A673 (cell line): Measurements from ENCODE around the gene FOXK1. TPM values are rescaled to one million over a fixed set of nuclear protein-coding genes. Genes with fewer than 3 reads are reported as not detected.

Experiments
- BruUV-seq: library from RNA; stranded (reverse); fragments of 400-500 nt; replicated peaks from 2 replicates; lab custom pipeline; 2021; lab: Mats Ljungman, UMichigan
- CTCF ChIA-PET: fragments of 300-600 bp; sonication (Branson Sonifier 250); formaldehyde crosslinking; loops from one replicate; lab custom pipeline; 2022; ENCODE audit warnings: antibody characterized with exemption; lab: Charles Lee
- POLR2A ChIA-PET: fragments of 300-600 bp; sonication (Branson Sonifier 250); formaldehyde crosslinking; loops from one replicate; lab custom pipeline; 2022; ENCODE audit warnings: antibody characterized with exemption; ENCODE audit not compliant: low non-redundant PET; lab: Charles Lee
- DNase-seq: peaks from one replicate; pipeline ENCODE4 v3.0.0-alpha.2; 2015; ENCODE audit warnings: low spot score
- H3K27ac ChIP-seq: fragments of 200-600 bp; sonication (generic); 2 replicates; pipeline ENCODE4 v1.5.1; 2016; ENCODE audit warnings: mixed run types, low read depth, mild to moderate bottlenecking, mixed read lengths, antibody characterized with exemption, low read length; ENCODE audit not compliant: poor library complexity, severe bottlenecking
- H3K27me3 ChIP-seq: fragments of 200-600 bp; sonication (generic); replicated peaks from 2 replicates; pipeline ENCODE4 v1.6.1; 2017; ENCODE audit warnings: mixed run types, low read depth, mild to moderate bottlenecking, mixed read lengths, antibody characterized with exemption, low read length; ENCODE audit not compliant: insufficient read depth, poor library complexity
- H3K36me3 ChIP-seq: fragments of 200-600 bp; sonication (generic); 2 replicates; pipeline ENCODE4 v1.6.1; 2016; ENCODE audit warnings: mixed run types, mild to moderate bottlenecking, mixed read lengths, antibody characterized with exemption, low read length; ENCODE audit not compliant: insufficient read depth, poor library complexity, severe bottlenecking
- H3K4me1 ChIP-seq: fragments of 200-600 bp; sonication (generic); 2 replicates; pipeline ENCODE4 v1.6.1; 2017; ENCODE audit warnings: mixed run types, mild to moderate bottlenecking, mixed read lengths, antibody characterized with exemption, low read length; ENCODE audit not compliant: insufficient read depth, poor library complexity, severe bottlenecking
- H3K4me3 ChIP-seq: fragments of 200-600 bp; sonication (generic); 2 replicates; pipeline ENCODE4 v1.5.1; 2016; ENCODE audit warnings: low read depth, mixed run types, mild to moderate bottlenecking, mixed read lengths, low read length; ENCODE audit not compliant: poor library complexity, severe bottlenecking
- H3K9me3 ChIP-seq: fragments of 200-600 bp; sonication (generic); 2 replicates; pipeline ENCODE4 v1.6.1; 2016; ENCODE audit warnings: mixed run types, low read depth, mild to moderate bottlenecking, mixed read lengths, antibody characterized with exemption, low read length; ENCODE audit not compliant: poor library complexity, severe bottlenecking
- EZH2 ChIP-seq: fragments of 200-600 bp; sonication (generic); IDR thresholded peaks from 2 replicates; pipeline ENCODE4 v1.6.1; 2017; ENCODE audit warnings: borderline replicate concordance, low read depth, mild to moderate bottlenecking, mixed read lengths, antibody characterized with exemption, low read length; ENCODE audit not compliant: poor library complexity, severe bottlenecking
- intact Hi-C: fragments of 100-400 bp; cut with micrococcal nuclease; formaldehyde crosslinking; loops from one replicate; pipeline ENCODE4 v1.10.0; 2022; ENCODE audit not compliant: unreplicated experiment
- total RNA-seq: library from RNA; stranded (reverse); gene quantifications from 2 replicates; pipeline ENCODE4 v1.2.3, GENCODE V29; 2021
- TF ChIP-seq, protein P1 (sequence below): fragments of 300-800, 200-600 bp; sonication (generic); conservative IDR thresholded peaks from 2 replicates; pipeline ENCODE4 v1.5.1; 2017; ENCODE audit warnings: low read depth, mild to moderate bottlenecking, antibody characterized with exemption, low read length, moderate library complexity, mixed read lengths

Gene FOXK1
- total RNA-seq, 1 experiment from 2014 or later: 43.8 TPM

GRCh38 chr7:4661871-4662270 lies 20.2 kb upstream of the FOXK1 start:
- TF ChIP-seq EZH2: no peak
- TF ChIP-seq, protein P1, sequence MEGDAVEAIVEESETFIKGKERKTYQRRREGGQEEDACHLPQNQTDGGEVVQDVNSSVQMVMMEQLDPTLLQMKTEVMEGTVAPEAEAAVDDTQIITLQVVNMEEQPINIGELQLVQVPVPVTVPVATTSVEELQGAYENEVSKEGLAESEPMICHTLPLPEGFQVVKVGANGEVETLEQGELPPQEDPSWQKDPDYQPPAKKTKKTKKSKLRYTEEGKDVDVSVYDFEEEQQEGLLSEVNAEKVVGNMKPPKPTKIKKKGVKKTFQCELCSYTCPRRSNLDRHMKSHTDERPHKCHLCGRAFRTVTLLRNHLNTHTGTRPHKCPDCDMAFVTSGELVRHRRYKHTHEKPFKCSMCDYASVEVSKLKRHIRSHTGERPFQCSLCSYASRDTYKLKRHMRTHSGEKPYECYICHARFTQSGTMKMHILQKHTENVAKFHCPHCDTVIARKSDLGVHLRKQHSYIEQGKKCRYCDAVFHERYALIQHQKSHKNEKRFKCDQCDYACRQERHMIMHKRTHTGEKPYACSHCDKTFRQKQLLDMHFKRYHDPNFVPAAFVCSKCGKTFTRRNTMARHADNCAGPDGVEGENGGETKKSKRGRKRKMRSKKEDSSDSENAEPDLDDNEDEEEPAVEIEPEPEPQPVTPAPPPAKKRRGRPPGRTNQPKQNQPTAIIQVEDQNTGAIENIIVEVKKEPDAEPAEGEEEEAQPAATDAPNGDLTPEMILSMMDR: no peak
- Histone ChIP-seq H3K4me1 (peaks cover 10% of the 10 kb centered on the region), H3K36me3 (no peaks in the 10 kb centered on the region), H3K4me3 (no peak overlapping the region), H3K9me3 (peaks cover 11% of the 10 kb centered on the region), H3K27ac (no peak overlapping the region), H3K27me3 (no peaks in the 10 kb centered on the region)
- intact Hi-C loops: no loop called here
- ChIA-PET CTCF (interaction anchor here (0.6 kb wide), 1 partner anchor 1678 kb away, joined by 3 read pairs; no protein-coding TSS in a partner anchor), POLR2A (no interaction called here)
- no TSS peak for BruUV-seq
- no peak for DNase-seq

DNA sequence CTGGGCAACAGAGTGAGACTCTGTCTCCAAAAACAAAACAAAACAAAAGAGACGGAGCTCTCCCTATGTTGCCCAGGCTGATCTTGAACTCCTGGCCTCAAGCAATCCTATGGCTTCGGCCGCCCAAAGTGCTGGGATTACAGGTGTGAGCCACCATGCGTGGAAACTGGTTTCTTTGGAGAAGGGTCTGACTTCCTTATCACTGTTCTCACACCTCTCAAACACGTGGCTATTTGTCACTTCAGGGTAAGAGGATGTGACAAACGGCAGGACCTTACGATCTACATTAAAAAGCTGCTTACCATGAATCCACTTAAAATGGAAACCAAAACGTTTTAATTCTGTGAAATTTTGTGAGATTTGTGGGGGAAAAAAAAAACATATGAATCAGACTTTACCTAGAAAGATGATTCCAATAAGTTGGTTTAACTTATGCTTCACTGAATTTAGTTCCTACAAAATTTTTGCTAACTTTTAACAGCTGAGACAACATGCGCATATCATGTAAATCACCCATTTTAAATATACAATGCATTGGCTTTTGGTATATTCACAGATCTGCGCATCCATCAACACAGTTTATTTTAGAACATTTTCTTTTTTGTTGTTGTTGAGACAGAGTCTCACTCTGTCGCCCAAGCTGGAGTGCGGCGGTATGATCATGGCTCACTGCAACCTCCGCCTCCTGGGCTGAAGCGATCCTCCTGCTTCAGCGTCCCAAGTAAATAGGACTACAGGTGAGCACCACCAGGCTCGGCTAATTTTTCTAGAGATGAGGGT lies 18.7 kb upstream of the FOXK1 start:
- POLR2A ChIA-PET: no interaction called here
- Histone ChIP-seq H3K36me3 (no peaks in the 10 kb centered on the region), H3K27ac (no peak overlapping the region), H3K9me3 (peaks cover 8% of the 10 kb centered on the region), H3K4me1 (peaks cover 10% of the 10 kb centered on the region), H3K4me3 (no peak overlapping the region), H3K27me3 (no peaks in the 10 kb centered on the region)
- intact Hi-C loops: no loop called here
- CTCF ChIA-PET: no interaction called here
- TF ChIP-seq EZH2: no peak
- TF ChIP-seq, protein P1: no peak
- BruUV-seq: no TSS peak
- no peak for DNase-seq

DNA sequence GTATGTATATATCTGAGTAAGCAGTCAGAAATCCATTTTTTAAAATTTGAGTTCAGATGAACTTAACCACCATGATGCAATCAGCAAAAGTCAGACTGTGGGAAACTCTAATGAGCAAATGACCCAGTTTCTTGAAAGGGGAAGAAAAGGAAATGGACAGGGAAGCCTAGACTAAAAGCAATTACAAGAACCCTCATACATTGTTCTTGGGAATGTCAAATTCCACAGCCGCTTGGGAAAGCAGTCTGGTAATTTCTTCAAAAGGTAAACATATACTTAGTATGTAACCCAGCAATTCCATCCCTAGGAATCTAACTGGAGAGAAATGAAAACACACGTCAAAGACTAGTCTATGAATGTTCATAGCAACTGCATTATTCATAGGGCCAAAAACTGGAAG lies 16.4 kb upstream of the FOXK1 start:
- Histone ChIP-seq H3K9me3 (no peaks in the 10 kb centered on the region), H3K27me3 (no peaks in the 10 kb centered on the region), H3K4me1 (peaks cover 10% of the 10 kb centered on the region), H3K36me3 (no peaks in the 10 kb centered on the region), H3K4me3 (no peak overlapping the region), H3K27ac (no peak overlapping the region)
- no TSS peak for BruUV-seq
- ChIA-PET POLR2A (no interaction called here), CTCF (no interaction called here)
- TF ChIP-seq, protein P1: no peak
- no peak for TF ChIP-seq EZH2
- no peak for DNase-seq
- intact Hi-C loops: no loop called here
